PC-9 (cell line): ENCODE results near the gene PARD6B.

Experiments
- EZH2 ChIP-seq: fragments of 200-600 bp; sonication (generic); IDR thresholded peaks from 2 replicates; pipeline ENCODE4 v1.8.0; 2017; ENCODE audit warnings: antibody characterized with exemption, low read depth
- TF ChIP-seq, protein P1 (sequence below): fragments of 200-600 bp; sonication (generic); conservative IDR thresholded peaks from 2 replicates; pipeline ENCODE4 v1.6.1; 2017; ENCODE audit warnings: mixed run types, antibody characterized with exemption, mild to moderate bottlenecking, moderate library complexity

DNA sequence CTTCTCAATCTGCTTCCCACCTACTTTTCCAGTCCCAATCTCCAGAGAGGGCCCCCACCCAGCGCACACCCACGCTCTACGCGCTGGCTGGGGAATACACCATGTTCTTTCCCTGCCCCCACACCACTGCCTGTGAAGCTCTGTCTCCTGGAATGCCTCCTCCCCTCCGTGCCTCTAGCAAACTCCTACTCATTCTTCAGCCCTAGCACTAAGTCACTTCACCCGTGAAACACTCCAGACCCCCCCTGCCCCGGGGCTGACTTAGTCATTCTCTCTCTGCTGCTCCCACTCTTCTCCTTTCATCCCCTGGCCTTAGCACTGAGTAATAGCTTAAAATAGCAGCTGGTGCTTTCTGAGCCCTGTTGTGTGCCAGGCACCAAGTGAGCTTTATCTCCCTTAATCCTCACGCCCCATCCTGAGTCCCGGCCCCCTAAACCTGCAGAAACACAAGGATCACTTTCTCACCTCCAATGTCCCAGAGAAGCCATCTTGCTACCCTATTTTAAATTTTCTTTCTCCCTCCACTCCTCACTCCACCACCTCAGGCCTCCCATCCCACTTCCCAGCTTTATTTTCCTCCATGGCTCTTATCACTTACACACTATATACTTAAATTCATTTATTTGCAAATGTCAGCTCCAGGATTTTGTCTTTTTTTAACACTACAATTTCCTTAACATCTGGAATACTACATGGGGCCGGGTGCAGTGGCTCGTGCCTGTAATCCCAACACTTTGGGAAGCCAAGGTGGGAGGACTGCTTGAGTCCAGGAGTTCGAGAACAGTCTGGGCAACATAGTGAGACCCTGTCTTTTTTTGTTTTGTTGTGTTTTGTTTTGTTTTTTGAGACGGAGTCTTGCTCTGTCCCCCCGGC, 6.3 kb upstream of the PARD6B start:
- TF ChIP-seq, protein P1, sequence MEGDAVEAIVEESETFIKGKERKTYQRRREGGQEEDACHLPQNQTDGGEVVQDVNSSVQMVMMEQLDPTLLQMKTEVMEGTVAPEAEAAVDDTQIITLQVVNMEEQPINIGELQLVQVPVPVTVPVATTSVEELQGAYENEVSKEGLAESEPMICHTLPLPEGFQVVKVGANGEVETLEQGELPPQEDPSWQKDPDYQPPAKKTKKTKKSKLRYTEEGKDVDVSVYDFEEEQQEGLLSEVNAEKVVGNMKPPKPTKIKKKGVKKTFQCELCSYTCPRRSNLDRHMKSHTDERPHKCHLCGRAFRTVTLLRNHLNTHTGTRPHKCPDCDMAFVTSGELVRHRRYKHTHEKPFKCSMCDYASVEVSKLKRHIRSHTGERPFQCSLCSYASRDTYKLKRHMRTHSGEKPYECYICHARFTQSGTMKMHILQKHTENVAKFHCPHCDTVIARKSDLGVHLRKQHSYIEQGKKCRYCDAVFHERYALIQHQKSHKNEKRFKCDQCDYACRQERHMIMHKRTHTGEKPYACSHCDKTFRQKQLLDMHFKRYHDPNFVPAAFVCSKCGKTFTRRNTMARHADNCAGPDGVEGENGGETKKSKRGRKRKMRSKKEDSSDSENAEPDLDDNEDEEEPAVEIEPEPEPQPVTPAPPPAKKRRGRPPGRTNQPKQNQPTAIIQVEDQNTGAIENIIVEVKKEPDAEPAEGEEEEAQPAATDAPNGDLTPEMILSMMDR = no peak
- TF ChIP-seq EZH2 = no peak
